ENCODE results near the gene PPP2R1B. TPM values are rescaled to one million over a fixed set of nuclear protein-coding genes. Genes with fewer than 3 reads are reported as not detected.

PPP2R1B gene
- total RNA-seq, 6 experiments from 2014 or later: 44.5 to 150 (median 59.6) TPM

DNA sequence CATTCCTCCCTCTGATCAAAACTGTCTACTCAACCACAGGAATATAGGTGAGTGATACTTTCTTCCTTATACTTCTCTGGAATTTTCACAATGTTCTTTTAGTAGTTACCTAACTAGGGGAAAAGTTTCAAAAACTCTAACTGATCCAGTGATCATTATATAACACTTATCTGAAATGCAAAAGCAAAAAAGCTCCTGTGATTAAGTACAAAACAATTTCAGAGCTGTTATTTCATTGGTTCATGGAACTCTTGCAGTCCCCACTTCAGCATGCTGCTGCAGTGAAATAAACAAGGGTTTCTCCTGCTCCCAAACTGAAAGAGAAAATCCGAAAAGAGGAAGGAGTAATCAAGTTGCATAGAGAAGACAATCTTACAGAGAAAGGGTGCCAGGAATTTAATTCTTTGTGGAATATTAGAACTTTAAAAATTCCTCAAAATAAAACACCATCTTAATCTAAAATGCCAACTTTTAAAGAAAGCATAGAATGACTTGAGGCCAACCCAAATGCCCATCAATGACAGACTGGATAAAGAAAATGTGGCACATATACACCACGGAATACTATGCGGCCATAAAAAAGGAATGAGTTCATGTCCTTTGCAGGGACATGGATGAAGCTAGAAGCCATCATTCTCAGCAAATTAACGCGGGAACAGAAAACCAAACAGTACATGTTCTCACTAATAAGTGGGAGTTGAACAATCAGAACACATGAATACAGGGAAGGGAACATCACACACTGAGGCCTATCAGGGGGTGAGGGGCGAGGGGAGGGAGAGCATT lies 20.3 kb downstream of the PPP2R1B start:
- Histone ChIP-seq H3K27me3 (no peaks in the 10 kb centered on the region), H3K4me1 (peaks cover 0 to 8% (median 3%) of the 10 kb centered on the region in 4 donors), H3K9me3 (no peaks in the 10 kb centered on the region), H3K4me3 (no peak overlapping the region), H3K36me3 (peaks cover 0 to 77% (median 34%) of the 10 kb centered on the region in 4 donors), H3K27ac (peak overlapping the region in 1 of 3 donors; percentile 49)
- intact Hi-C loops (cut with DNase I): no loop called here
- no peak for ATAC-seq
- WGBS (ENCODE audit: insufficient coverage, low coverage, low lambda C conversion rate, missing lambda C conversion rate): 82% methylated on average over 6 of the region's 6 CpGs
- TF ChIP-seq CTCF (IDR thresholded peaks at IDR 0.05) (no peak), POLR2A (IDR thresholded peaks at IDR 0.05) (no peak)
- no peak for DNase-seq

DNA sequence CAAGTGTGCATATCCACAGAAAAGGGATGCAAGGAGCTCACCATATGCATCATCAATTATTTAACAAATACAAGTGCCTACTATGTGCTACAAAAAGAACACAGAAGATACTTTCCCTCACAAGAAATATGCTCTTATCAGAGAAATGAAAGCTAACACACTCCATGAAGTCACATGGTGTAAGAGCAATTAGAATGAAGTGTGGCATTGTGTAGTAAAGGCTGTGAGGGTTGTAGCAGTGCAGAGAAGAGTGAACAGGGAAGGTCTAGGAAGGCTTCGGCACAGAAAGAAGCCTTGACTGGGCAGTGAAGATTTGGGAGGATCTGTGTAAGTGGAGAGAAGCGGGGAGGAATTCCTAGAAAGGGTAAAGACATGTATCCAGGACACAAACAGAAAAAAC lies 22.5 kb downstream of the PPP2R1B start:
- no peak overlapping the region for H3K27ac ChIP-seq
- no peaks in the 10 kb centered on the region for H3K9me3 ChIP-seq
- no peaks in the 10 kb centered on the region for H3K27me3 ChIP-seq
- TF ChIP-seq POLR2A (IDR thresholded peaks at IDR 0.05) (no peak), CTCF (IDR thresholded peaks at IDR 0.05) (no peak)
- intact Hi-C loops (cut with DNase I): no loop called here
- H3K36me3 ChIP-seq: peaks cover 0 to 63% (median 36%) of the 10 kb centered on the region in 4 donors
- no peak for ATAC-seq
- no peak overlapping the region for H3K4me3 ChIP-seq
- 100% methylated on average over 2 of the region's 2 CpGs for WGBS (ENCODE audit: insufficient coverage, low coverage, low lambda C conversion rate, missing lambda C conversion rate)
- H3K4me1 ChIP-seq: peaks cover 0 to 15% (median 7%) of the 10 kb centered on the region in 4 donors
- no peak for DNase-seq

GRCh38 chr11:111741751-111742150 lies 24.4 kb downstream of the PPP2R1B start:
- Histone ChIP-seq H3K27me3 (no peaks in the 10 kb centered on the region), H3K4me3 (no peak overlapping the region), H3K4me1 (peaks cover 7 to 29% (median 17%) of the 10 kb centered on the region in 4 donors), H3K27ac (no peak overlapping the region), H3K9me3 (no peaks in the 10 kb centered on the region), H3K36me3 (peaks cover 0 to 45% (median 26%) of the 10 kb centered on the region in 4 donors)
- no peak for TF ChIP-seq CTCF (IDR thresholded peaks at IDR 0.05)
- no peak for TF ChIP-seq POLR2A (IDR thresholded peaks at IDR 0.05)
- 85% methylated on average over 2 of the region's 2 CpGs for WGBS (ENCODE audit: insufficient coverage, low coverage, low lambda C conversion rate, missing lambda C conversion rate)
- DNase-seq (no peak), ATAC-seq (no peak)
- intact Hi-C loops (cut with DNase I): no loop called here

DNA sequence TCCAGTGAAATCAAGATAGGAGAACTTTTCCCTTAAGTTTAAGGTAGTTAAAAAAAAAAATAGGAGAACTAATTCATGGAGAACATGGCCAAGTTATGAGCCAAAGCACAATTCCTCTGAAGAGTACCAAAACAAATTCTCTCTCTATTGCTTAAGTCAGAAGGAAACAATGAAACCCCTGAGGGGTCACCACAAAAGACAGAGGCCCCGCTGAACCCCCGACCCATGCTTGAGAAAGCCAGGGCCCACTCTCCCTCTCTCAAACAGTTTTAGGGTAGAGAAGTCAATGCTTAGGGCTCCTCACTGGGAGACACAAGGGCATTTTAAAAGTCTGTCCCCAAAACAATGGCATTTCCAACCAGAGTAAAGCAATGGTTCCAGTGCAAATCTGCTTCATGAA lies 26.9 kb downstream of the PPP2R1B start:
- DNase-seq: no peak
- Histone ChIP-seq H3K27ac (peak overlapping the region; percentile 93 to 99 (median 99)), H3K4me3 (no peak overlapping the region), H3K27me3 (no peaks in the 10 kb centered on the region), H3K9me3 (no peaks in the 10 kb centered on the region), H3K36me3 (peaks cover 0 to 39% (median 20%) of the 10 kb centered on the region in 4 donors), H3K4me1 (peaks cover 7 to 51% (median 27%) of the 10 kb centered on the region in 4 donors)
- no peak for TF ChIP-seq POLR2A (IDR thresholded peaks at IDR 0.05)
- TF ChIP-seq CTCF (IDR thresholded peaks at IDR 0.05): no peak
- 90% methylated on average over 2 of the region's 2 CpGs for WGBS (ENCODE audit: insufficient coverage, low coverage, low lambda C conversion rate, missing lambda C conversion rate)
- intact Hi-C loops (cut with DNase I): loop anchor here in 1 of 2 donors (5.0 kb wide), 1 partner anchor 33 kb away; no protein-coding TSS in a partner anchor
- no peak for ATAC-seq
